IPS-18a (cell line): ENCODE measurements around the gene EIF1AD.

ENCODE experiments used
- H3K27ac ChIP-seq: one replicate; pipeline ENCODE4 v1.5.1; 2013; ENCODE audit warnings: low read length
- H3K27me3 ChIP-seq: one replicate; pipeline ENCODE4 v1.6.1; 2013; ENCODE audit warnings: mild to moderate bottlenecking, low read length; ENCODE audit not compliant: control insufficient read depth, insufficient read depth
- H3K36me3 ChIP-seq: one replicate; pipeline ENCODE4 v1.6.1; 2013; ENCODE audit warnings: low read depth, low read length; ENCODE audit not compliant: control insufficient read depth
- H3K4me1 ChIP-seq: one replicate; pipeline ENCODE4 v1.6.1; 2013; ENCODE audit warnings: low read depth, low read length; ENCODE audit not compliant: control insufficient read depth
- H3K4me3 ChIP-seq: one replicate; pipeline ENCODE4 v1.5.1; 2013; ENCODE audit warnings: low read length
- H3K9ac ChIP-seq: one replicate; pipeline ENCODE4 v1.6.1; 2013; ENCODE audit warnings: mild to moderate bottlenecking, low read length, moderate library complexity
- H3K9me3 ChIP-seq: one replicate; pipeline ENCODE4 v1.6.1; 2013; ENCODE audit warnings: low read depth, low read length; ENCODE audit not compliant: control insufficient read depth

The EIF1AD gene

GRCh38 chr11:65976216-65977176 lies 25.5 kb downstream of the EIF1AD start:
- Histone ChIP-seq H3K36me3 (peaks cover 36% of the 10 kb centered on the region), H3K9me3 (no peaks in the 10 kb centered on the region), H3K27ac (no peak overlapping the region), H3K27me3 (no peaks in the 10 kb centered on the region), H3K4me3 (no peak overlapping the region), H3K4me1 (no peaks in the 10 kb centered on the region), H3K9ac (no peak overlapping the region)

- no peaks in the 10 kb centered on the region for H3K9me3 ChIP-seq
- H3K9ac ChIP-seq, result no peak overlapping the region
- H3K27ac ChIP-seq, result no peak overlapping the region
- no peaks in the 10 kb centered on the region for H3K27me3 ChIP-seq
- H3K4me3 ChIP-seq, result no peak overlapping the region
- no peaks in the 10 kb centered on the region for H3K4me1 ChIP-seq
- H3K36me3 ChIP-seq, result peaks cover 36% of the 10 kb centered on the region
Observed at GRCh38 chr11:65975771-65976170, 26.2 kb downstream of the EIF1AD start.

DNA sequence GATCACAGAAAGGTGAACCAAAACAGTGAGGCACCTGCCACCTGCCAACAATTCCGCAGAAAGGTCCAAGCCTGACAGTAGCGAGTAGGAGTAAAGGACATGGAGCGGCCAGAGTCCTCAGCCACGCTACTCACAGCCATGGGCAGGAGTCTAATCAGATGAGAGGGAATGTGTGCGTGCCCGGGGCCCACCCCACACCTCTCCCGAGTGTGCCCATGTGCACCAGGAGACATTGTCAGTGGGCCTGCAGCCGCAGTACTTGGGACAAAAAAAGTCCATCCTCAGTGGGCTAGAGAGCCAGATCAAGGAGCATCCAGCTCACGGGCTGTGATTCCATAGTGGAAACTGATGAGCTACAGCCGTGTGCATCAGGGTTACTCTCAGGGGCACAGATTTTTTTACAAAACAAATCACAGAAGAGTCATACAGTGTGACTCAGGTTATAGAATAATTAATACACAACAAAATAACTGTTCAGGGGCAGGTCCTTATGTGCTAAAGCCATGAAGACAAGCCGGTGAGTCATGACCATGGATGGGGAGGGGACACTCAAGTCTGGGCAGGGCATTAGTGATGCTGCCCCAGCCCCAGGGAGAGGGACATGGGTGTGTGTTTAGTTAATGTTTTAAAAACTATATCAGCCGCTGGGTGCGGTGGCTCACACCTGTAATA lies 28.4 kb downstream of the EIF1AD start:
- no peaks in the 10 kb centered on the region for H3K4me1 ChIP-seq
- H3K9me3 ChIP-seq, result no peaks in the 10 kb centered on the region
- no peak overlapping the region for H3K27ac ChIP-seq
- H3K9ac ChIP-seq, result no peak overlapping the region
- H3K27me3 ChIP-seq, result no peaks in the 10 kb centered on the region
- no peak overlapping the region for H3K4me3 ChIP-seq
- peaks cover 40% of the 10 kb centered on the region for H3K36me3 ChIP-seq

DNA sequence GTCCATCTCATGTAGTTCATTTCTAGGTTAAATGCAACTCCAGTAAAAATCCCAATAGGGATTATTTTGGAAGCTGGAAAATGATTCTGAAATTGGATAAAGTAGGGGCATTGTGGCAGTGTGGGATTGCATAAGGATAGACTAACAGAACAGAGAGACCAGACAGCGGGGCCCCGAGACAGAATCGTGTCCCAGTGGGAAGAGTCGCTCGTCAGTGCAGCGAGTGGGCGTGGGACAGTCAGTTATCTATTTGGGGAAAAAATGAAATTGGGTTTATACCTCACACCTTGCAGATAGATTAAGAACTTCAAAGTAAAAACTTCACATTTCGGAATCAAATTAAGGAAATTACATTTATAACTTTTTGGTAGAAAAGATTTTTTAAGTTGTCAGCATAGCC lies 29.8 kb downstream of the EIF1AD start:
- H3K9me3 ChIP-seq, result no peaks in the 10 kb centered on the region
- H3K9ac ChIP-seq, result no peak overlapping the region
- peaks cover 40% of the 10 kb centered on the region for H3K36me3 ChIP-seq
- H3K4me1 ChIP-seq, result no peaks in the 10 kb centered on the region
- no peak overlapping the region for H3K4me3 ChIP-seq
- H3K27ac ChIP-seq, result no peak overlapping the region
- no peaks in the 10 kb centered on the region for H3K27me3 ChIP-seq

GRCh38 chr11:65968600-65969482 lies 33.1 kb downstream of the EIF1AD start:
- Histone ChIP-seq H3K4me3 (no peak overlapping the region), H3K36me3 (peaks cover 64% of the 10 kb centered on the region), H3K4me1 (no peaks in the 10 kb centered on the region), H3K9me3 (no peaks in the 10 kb centered on the region), H3K27ac (no peak overlapping the region), H3K27me3 (no peaks in the 10 kb centered on the region), H3K9ac (no peak overlapping the region)

GRCh38 chr11:65967329-65967934 lies 34.5 kb downstream of the EIF1AD start:
- no peaks in the 10 kb centered on the region for H3K27me3 ChIP-seq
- H3K9ac ChIP-seq, result no peak overlapping the region
- peaks cover 55% of the 10 kb centered on the region for H3K36me3 ChIP-seq
- H3K4me1 ChIP-seq, result peaks cover 4% of the 10 kb centered on the region
- no peak overlapping the region for H3K4me3 ChIP-seq
- no peaks in the 10 kb centered on the region for H3K9me3 ChIP-seq
- H3K27ac ChIP-seq, result no peak overlapping the region

DNA sequence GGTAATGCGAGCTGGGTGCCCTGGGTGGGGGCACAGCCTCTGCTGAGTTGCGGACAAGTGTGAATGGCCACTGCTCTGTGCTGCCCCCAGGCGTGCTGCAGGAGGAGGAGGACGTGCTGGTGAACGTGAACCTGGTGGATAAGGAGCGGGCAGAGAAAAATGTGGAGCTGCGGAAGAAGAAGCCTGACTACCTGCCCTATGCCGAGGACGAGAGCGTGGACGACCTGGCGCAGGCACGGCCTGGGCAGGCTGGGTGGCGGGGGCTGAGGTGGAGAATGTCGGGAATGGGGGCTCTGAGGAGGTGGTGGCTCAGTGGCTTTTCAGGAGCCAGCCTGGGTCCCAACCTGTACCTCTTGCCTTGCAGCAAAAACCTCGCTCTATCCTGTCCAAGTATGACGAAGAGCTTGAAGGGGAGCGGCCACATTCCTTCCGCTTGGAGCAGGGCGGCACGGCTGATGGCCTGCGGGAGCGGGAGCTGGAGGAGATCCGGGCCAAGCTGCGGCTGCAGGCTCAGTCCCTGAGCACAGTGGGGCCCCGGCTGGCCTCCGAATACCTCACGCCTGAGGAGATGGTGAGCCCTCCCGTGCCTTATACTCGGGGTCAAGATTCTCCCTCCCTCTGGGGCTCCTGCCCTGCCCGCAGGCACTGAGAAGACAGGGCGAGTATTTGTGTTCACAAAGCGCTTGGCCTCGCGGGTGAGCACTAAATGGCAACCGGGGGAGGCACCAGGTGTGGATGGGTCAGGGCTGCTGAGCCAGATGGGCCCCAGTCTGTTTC lies 35.8 kb downstream of the EIF1AD start:
- Histone ChIP-seq H3K36me3 (peaks cover 55% of the 10 kb centered on the region), H3K4me1 (peaks cover 7% of the 10 kb centered on the region), H3K9me3 (no peaks in the 10 kb centered on the region), H3K9ac (no peak overlapping the region), H3K4me3 (no peak overlapping the region), H3K27ac (no peak overlapping the region), H3K27me3 (no peaks in the 10 kb centered on the region)

- Histone ChIP-seq H3K27me3 (no peaks in the 10 kb centered on the region), H3K27ac (no peak overlapping the region), H3K9ac (no peak overlapping the region), H3K4me3 (no peak overlapping the region), H3K4me1 (peaks cover 7% of the 10 kb centered on the region), H3K36me3 (peaks cover 52% of the 10 kb centered on the region), H3K9me3 (no peaks in the 10 kb centered on the region)
Observed at GRCh38 chr11:65964906-65965305, 37.1 kb downstream of the EIF1AD start.

GRCh38 chr11:65962141-65962564 lies 39.8 kb downstream of the EIF1AD start:
- H3K9me3 ChIP-seq, result no peaks in the 10 kb centered on the region
- peak overlapping the region; percentile 86 for H3K9ac ChIP-seq
- H3K27ac ChIP-seq, result no peak overlapping the region
- peaks cover 32% of the 10 kb centered on the region for H3K36me3 ChIP-seq
- no peaks in the 10 kb centered on the region for H3K27me3 ChIP-seq
- peak overlapping the region; percentile 88 for H3K4me3 ChIP-seq
- peaks cover 7% of the 10 kb centered on the region for H3K4me1 ChIP-seq

DNA sequence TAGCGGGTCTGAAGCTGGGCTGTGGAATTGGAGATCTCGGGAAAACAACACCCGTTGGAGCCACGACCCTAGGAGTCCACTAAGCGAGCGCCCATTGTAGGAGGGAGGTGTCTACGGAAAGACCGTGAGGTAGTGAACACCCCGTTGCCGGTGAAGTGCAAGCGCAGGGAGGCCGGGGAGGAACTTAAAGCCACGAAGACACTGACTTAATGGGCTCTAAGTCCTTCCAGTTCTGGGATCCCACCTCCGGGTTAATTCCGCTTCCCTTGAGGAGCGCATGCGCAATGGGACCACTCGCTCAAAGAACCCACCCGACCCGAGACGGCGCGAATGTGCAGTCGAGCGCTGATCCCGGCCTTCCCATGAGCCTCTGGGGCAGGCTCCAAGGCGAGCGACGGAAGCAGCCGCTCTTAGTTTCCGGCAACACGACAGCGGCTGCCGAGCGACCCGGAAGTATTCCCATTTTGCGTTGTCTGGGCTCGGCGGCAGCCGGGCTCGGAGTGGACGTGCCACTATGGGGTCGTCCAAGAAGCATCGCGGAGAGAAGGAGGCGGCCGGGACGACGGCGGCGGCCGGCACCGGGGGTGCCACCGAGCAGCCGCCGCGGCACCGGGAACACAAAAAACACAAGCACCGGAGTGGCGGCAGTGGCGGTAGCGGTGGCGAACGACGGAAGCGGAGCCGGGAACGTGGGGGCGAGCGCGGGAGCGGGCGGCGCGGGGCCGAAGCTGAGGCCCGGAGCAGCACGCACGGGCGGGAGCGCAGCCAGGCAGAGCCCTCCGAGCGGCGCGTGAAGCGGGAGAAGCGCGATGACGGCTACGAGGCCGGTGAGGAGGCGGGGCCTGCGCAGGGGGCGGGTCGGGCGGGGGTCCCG lies 40.5 kb downstream of the EIF1AD start, which contains the start of gene SART1:
TSS of gene SART1 (plus strand) at position 468 of the 874 bp plus-strand sequence. CDS start at position 515, 47 bp downstream.
- peak within 1 kb of the TSS; percentile 78 for H3K27ac ChIP-seq
- peaks cover 7% of the 10 kb centered on the region for H3K4me1 ChIP-seq
- H3K9ac ChIP-seq, result peak within 1 kb of the TSS; percentile 86
- H3K4me3 ChIP-seq, result peak within 1 kb of the TSS; percentile 88
- peaks cover 26% of the 10 kb centered on the region for H3K36me3 ChIP-seq
- H3K9me3 ChIP-seq, result no peaks in the 10 kb centered on the region
- H3K27me3 ChIP-seq, result no peaks in the 10 kb centered on the region
